Loucy (cell line): ENCODE data around the gene TSEN15.
"Not testable (repeated sequence)": the region's sequence is repeated elsewhere in the genome, so short reads cannot be mapped to it uniquely, and the experiment has no call there.

Experiments used
- EZH2phosphoT487 ChIP-seq: fragments of 200-600 bp; IDR thresholded peaks from 2 replicates; pipeline ENCODE4 v1.6.1; 2018; ENCODE audit warnings: antibody characterized with exemption, mild to moderate bottlenecking, moderate library complexity, borderline replicate concordance
- TF ChIP-seq, protein P1 (sequence below): fragments of 200-600 bp; sonication (generic); conservative IDR thresholded peaks from 2 replicates; pipeline ENCODE4 v1.5.1; 2014; ENCODE audit warnings: mild to moderate bottlenecking, antibody characterized with exemption, low read length

DNA sequence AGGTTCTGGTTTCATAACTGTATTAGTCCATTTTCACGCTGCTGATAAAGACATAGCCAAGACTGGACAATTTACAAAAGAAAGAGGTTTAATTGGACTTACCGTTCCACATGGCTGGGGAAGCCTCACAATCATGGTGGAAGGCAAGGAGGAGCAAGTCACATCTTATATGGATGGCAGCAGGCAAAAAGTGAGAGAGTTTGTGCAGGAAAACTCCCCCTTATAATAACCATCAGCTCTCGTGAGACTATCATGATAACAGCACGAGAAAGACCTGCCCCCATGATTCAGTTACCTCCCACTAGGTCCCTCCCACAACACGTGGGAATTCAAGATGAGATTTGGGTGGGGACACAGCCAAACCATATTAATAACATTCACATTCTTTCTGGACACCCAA lies 45.0 kb downstream of the TSEN15 start:
- TF ChIP-seq, protein P1, sequence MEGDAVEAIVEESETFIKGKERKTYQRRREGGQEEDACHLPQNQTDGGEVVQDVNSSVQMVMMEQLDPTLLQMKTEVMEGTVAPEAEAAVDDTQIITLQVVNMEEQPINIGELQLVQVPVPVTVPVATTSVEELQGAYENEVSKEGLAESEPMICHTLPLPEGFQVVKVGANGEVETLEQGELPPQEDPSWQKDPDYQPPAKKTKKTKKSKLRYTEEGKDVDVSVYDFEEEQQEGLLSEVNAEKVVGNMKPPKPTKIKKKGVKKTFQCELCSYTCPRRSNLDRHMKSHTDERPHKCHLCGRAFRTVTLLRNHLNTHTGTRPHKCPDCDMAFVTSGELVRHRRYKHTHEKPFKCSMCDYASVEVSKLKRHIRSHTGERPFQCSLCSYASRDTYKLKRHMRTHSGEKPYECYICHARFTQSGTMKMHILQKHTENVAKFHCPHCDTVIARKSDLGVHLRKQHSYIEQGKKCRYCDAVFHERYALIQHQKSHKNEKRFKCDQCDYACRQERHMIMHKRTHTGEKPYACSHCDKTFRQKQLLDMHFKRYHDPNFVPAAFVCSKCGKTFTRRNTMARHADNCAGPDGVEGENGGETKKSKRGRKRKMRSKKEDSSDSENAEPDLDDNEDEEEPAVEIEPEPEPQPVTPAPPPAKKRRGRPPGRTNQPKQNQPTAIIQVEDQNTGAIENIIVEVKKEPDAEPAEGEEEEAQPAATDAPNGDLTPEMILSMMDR = not testable (repeated sequence)
- not testable (repeated sequence) for TF ChIP-seq EZH2phosphoT487
